ENCODE results near the gene HIGD1C. TPM values are rescaled to one million over a fixed set of nuclear protein-coding genes. Genes with fewer than 3 reads are reported as not detected.

HIGD1C gene
- total RNA-seq, 1 experiment from 2014 or later: not detected

DNA sequence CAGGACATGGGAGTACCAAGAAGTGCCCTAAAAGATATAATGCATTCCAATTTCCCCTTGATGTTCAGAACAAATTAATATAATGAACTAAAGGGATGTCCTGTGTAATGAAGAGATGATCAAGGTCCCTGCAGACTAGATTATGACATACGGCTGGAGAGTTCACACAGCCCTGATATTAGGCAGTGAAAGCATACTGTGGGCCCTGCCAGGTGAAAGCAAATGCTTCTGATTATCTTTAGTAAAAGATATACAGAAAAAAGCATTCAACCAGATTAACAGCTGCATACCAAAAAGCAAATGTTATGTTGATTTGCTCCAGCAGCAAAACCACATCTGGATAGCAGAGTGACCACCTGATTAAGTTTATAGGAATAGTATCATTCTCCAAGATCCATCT is 12.1 kb downstream of the HIGD1C start:
- no peaks in the 10 kb centered on the region for H3K27me3 ChIP-seq (ENCODE audit: insufficient read depth, low read depth)
- peaks cover 8% of the 10 kb centered on the region; the same call in 1 of the 2 replicates for H3F3A ChIP-seq (ENCODE audit: insufficient read depth, low read depth)
- H3K36me3 ChIP-seq (ENCODE audit: low read depth): no peaks in the 10 kb centered on the region
- H3K79me2 ChIP-seq (ENCODE audit: low read depth): no peaks in the 10 kb centered on the region
- no peak overlapping the region for H3K27ac ChIP-seq
- BruUV-seq (replicated peaks): no TSS peak
- H3K4me2 ChIP-seq: no peak overlapping the region
- ChIA-PET CTCF (no interaction called here), POLR2A (ENCODE audit: unreplicated experiment) (no interaction called here)
- no peak for DNase-seq
- TF ChIP-seq, protein P1, sequence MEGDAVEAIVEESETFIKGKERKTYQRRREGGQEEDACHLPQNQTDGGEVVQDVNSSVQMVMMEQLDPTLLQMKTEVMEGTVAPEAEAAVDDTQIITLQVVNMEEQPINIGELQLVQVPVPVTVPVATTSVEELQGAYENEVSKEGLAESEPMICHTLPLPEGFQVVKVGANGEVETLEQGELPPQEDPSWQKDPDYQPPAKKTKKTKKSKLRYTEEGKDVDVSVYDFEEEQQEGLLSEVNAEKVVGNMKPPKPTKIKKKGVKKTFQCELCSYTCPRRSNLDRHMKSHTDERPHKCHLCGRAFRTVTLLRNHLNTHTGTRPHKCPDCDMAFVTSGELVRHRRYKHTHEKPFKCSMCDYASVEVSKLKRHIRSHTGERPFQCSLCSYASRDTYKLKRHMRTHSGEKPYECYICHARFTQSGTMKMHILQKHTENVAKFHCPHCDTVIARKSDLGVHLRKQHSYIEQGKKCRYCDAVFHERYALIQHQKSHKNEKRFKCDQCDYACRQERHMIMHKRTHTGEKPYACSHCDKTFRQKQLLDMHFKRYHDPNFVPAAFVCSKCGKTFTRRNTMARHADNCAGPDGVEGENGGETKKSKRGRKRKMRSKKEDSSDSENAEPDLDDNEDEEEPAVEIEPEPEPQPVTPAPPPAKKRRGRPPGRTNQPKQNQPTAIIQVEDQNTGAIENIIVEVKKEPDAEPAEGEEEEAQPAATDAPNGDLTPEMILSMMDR (conservative IDR thresholded peaks at IDR 0.05): no peak
- no peak for TF ChIP-seq EZH2 (IDR thresholded peaks at IDR 0.05; ENCODE audit: low read depth)
- H4K20me1 ChIP-seq (ENCODE audit: insufficient read depth): no peaks in the 10 kb centered on the region
- H3K9me2 ChIP-seq (ENCODE audit: insufficient read depth): no peaks in the 10 kb centered on the region
- no peak overlapping the region for H2AFZ ChIP-seq
- H3K4me3 ChIP-seq: no peak overlapping the region
- intact Hi-C loops (cut with micrococcal nuclease; ENCODE audit: unreplicated experiment): no loop called here
- H3K9me3 ChIP-seq (ENCODE audit: insufficient read depth, low read depth): no peaks in the 10 kb centered on the region
- no peaks in the 10 kb centered on the region for H3K4me1 ChIP-seq (replicated peaks; ENCODE audit: insufficient read depth)

DNA sequence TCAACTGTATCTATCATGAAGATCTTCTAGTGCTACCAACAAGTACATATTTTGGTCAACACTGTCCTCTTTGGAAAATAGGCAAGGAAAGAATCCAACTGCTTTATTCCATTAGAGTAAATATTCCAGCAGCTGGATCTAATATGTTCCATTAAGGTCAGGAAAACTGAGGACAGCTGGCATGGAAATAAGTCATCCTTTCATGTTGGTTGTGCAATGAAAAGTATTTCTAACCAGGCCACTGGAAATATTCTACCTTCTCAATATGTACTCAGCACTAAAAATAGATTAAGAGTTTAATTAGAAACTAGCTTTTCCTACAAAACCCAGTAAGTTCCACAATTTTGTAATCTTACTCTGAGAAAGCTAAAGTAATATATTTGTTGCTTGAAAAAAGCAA is 19.6 kb downstream of the HIGD1C start:
- no peak for DNase-seq
- BruUV-seq (replicated peaks): no TSS peak
- POLR2A ChIA-PET (ENCODE audit: unreplicated experiment): no interaction called here
- H3K36me3 ChIP-seq (ENCODE audit: low read depth): no peaks in the 10 kb centered on the region
- intact Hi-C loops (cut with micrococcal nuclease; ENCODE audit: unreplicated experiment): no loop called here
- no peaks in the 10 kb centered on the region for H3K27me3 ChIP-seq (ENCODE audit: insufficient read depth, low read depth)
- no peaks in the 10 kb centered on the region for H4K20me1 ChIP-seq (ENCODE audit: insufficient read depth)
- no peak overlapping the region for H2AFZ ChIP-seq
- TF ChIP-seq EZH2 (IDR thresholded peaks at IDR 0.05; ENCODE audit: low read depth): no peak
- TF ChIP-seq, protein P1 (conservative IDR thresholded peaks at IDR 0.05): no peak
- H3K4me3 ChIP-seq: no peak overlapping the region
- H3K79me2 ChIP-seq (ENCODE audit: low read depth): no peaks in the 10 kb centered on the region
- CTCF ChIA-PET: no interaction called here
- H3F3A ChIP-seq (ENCODE audit: insufficient read depth, low read depth): no peaks in the 10 kb centered on the region
- H3K9me3 ChIP-seq (ENCODE audit: insufficient read depth, low read depth): no peaks in the 10 kb centered on the region
- no peak overlapping the region for H3K27ac ChIP-seq
- H3K4me1 ChIP-seq (replicated peaks; ENCODE audit: insufficient read depth): no peaks in the 10 kb centered on the region
- no peak overlapping the region for H3K4me2 ChIP-seq
- H3K9me2 ChIP-seq (ENCODE audit: insufficient read depth): no peaks in the 10 kb centered on the region

DNA sequence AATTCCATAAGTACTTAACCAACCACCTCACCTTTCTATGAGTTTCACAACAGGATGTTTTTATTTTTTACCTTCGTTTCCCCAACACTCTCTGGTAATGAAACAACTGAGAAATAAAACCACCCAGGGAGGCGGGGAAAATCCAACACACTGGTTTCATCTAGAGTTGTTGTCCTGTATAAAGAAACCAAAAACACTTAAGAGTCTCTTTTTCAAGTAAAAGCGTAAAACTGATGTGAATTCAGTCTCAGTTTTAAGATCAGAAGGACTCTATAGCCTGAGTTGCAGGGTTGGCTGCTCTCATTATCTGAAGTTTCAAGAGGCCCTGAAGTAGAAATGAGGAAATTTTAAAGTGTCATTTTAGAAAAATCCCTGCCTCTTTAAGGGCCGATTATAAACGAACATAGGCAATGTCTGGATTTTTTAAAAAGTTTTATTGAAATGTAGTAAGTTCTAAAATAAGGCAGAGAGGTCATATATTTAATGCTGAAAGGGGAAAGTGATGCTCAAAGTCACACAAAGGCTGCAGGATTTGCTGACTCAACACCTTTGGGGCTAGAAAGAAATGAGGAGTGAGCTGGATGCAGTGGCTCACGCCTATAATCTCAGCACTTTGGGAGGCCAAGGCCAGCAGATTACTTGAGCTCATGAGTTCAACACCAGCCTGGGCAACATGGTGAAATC is 27.2 kb downstream of the HIGD1C start:
- H3K4me3 ChIP-seq: no peak overlapping the region
- no peaks in the 10 kb centered on the region for H3K4me1 ChIP-seq (replicated peaks; ENCODE audit: insufficient read depth)
- DNase-seq: no peak
- CTCF ChIA-PET: interaction anchor here (0.6 kb wide), 1 partner anchor 154 kb away, joined by 5 read pairs; no protein-coding TSS in a partner anchor
- H3K79me2 ChIP-seq (ENCODE audit: low read depth): no peaks in the 10 kb centered on the region
- H3K27ac ChIP-seq: no peak overlapping the region
- no peak overlapping the region for H3K4me2 ChIP-seq
- no peaks in the 10 kb centered on the region for H3K9me3 ChIP-seq (ENCODE audit: insufficient read depth, low read depth)
- H3F3A ChIP-seq (ENCODE audit: insufficient read depth, low read depth): peaks cover 4% of the 10 kb centered on the region; the same call in 1 of the 2 replicates
- BruUV-seq (replicated peaks): no TSS peak
- H4K20me1 ChIP-seq (ENCODE audit: insufficient read depth): no peaks in the 10 kb centered on the region
- no peaks in the 10 kb centered on the region for H3K9me2 ChIP-seq (ENCODE audit: insufficient read depth)
- no peaks in the 10 kb centered on the region for H3K27me3 ChIP-seq (ENCODE audit: insufficient read depth, low read depth)
- POLR2A ChIA-PET (ENCODE audit: unreplicated experiment): no interaction called here
- H2AFZ ChIP-seq: no peak overlapping the region
- H3K36me3 ChIP-seq (ENCODE audit: low read depth): no peaks in the 10 kb centered on the region; the same call in 1 of the 2 replicates
- intact Hi-C loops (cut with micrococcal nuclease; ENCODE audit: unreplicated experiment): no loop called here
- TF ChIP-seq, protein P1 (conservative IDR thresholded peaks at IDR 0.05): no peak
- no peak for TF ChIP-seq EZH2 (IDR thresholded peaks at IDR 0.05; ENCODE audit: low read depth)
